GM19023 (cell line): ENCODE results near the gene MATN4.
"Not testable (repeated sequence)": the region's sequence is repeated elsewhere in the genome, so short reads cannot be mapped to it uniquely, and the experiment has no call there.

Experiments used
- ATAC-seq: cut with Tn5 transposase; IDR thresholded peaks from one replicate; pipeline ENCODE4 v1.9.1; 2021; ENCODE audit warnings: mild to moderate bottlenecking, moderate library complexity; ENCODE audit not compliant: unreplicated experiment

Gene MATN4

DNA sequence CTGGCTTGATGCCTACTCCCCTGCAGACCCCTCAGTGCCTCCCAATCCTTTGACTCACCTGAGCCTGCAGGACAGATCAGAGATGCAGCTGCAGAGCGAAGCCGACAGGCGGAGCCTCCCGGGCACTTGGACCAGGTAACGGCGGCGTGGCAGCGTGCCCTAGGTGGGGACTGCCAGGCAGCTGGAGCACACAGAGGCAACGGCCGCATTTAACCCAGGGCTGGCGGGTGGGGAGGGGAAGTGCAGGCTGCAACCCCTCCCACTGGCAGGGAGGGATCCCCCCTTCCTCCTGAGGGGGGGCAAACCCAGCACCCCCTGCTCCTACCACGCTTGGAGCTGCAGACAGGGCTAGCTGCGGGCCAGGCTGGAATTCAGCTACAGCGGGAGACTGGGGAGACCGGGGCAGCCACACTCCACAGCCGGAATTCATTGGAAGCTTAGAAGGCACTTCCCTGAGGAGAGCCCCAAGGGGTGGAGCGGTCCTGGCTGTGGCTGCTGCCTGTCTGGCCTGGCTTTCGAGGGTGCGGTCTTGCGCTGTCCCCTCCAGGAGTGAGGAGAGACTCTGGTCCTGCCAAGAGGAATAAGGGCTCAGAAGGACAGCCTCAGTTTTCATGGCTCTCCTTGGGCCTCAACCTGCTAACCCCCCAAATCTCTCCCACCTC is at the start of gene MATN4:
Gene MATN4 (minus strand): TSS at position 183 of the 662 bp plus-strand sequence. CDS start 2,717 bp downstream, outside the sequence.
- ATAC-seq, result no peak

DNA sequence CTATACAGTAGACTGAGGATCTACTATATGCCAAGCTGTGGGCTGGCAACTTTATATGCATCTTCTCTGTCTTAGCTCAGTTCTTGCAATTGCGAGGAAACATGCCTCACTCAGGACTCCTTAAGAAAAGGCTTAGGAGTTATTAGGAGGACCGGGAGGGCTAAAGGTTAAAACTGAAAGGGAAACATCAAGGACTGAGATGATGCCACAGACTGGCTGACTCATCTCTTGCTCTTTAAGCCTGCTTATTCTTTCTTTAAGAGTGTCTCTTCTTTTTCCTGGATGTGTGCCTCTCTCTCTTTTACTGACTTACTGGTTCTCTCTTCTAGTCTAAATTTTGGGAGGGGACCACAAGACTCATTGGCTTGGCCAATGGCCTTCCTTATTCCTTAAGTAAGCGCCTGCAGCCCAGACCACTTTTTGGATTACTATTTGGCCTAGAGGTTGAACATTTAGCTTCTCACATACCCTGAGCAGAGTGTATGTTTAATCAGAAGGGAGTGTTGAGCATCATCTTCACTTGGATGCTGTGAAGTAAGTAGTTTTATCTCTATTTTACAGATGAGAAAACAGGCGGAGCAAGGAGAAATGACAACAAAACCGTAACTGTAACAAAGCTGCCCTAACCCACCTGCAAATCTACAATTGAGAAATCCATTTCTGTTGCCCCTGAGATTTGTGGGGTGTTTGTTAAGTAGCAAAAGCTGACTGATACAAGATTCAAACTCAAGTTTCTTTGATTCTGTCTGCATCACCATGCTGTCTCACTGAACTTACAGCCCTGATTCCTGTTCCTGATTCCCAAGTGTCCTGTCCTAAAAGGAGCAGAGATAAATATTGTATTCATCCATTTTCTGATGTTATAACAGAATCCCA is 47.3 kb upstream of the MATN4 start:
- no peak for ATAC-seq

GRCh38 chr20:45354423-45355208 is 46.5 kb upstream of the MATN4 start:
- no peak for ATAC-seq

- no peak for ATAC-seq
Observed at GRCh38 chr20:45353746-45354145, 45.6 kb upstream of the MATN4 start.

GRCh38 chr20:45352729-45353128 is 44.6 kb upstream of the MATN4 start:
- no peak for ATAC-seq

DNA sequence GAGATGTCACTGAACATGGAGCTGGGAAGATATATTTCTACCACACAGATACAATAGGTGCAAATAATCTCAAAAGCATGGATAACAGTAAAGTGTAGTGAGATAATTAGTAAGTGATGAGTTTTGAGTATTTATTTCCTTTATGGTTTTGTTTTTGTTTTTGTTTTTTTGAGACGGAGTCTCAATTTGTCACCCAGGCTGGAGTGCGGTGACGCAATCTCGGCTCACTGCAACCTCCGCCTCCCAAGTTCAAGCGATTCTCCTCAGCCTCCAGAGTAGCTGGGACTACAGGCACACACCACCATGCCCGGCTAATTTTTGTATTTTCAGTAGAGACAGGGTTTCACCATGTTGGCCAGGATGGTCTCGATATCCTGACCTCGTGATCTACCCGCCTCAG is 42.7 kb upstream of the MATN4 start:
- ATAC-seq, result not testable (repeated sequence)

DNA sequence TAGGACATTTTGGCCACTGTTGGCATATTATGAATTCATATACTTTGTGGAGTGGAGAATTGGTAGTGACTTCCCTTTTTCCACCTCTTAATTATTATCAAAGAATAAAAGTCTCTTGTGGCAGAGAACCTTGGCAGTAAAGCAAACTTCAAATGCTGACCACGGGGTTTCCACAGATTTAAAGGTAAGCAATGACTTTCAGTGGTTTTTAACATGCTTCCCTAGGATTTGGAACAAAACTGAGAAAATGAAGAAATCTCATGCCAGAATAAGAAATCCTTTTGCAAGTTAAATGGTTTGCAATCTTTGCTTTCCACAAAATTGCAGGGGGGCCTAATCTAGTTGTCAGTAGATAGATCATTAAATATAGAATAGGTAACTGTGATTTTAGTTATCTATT is 42.1 kb upstream of the MATN4 start:
- no peak for ATAC-seq

GRCh38 chr20:45347936-45348778 is 40.1 kb upstream of the MATN4 start, which contains the start of gene SDC4:
Gene SDC4, minus strand, starts transcription at chr20:45348424. Its CDS starts 40 bp downstream, at chr20:45348384.
- ATAC-seq, result no peak

- no peak for ATAC-seq
Observed at GRCh38 chr20:45347297-45347935, 39.3 kb upstream of the MATN4 start.

DNA sequence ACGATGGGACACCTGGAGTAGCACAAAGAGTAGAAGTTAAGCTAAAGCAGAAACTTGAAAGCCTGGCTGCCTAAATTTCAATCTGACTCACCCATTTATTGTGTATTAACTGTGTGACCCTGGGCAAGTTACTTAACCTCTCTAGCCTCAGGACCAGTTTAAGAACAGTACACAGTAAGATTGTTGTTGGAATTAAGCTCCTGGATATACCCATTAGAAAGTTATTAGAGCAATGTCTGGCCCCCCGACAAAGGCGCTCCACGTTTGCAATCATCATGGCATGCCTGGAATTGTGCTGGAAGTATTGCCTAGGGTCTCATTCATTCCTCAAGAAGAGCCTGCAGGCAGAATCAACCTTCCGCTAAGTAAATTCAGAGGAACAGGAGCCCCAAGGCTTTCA is 38.8 kb upstream of the MATN4 start:
- ATAC-seq, result no peak

- no peak for ATAC-seq
Observed at GRCh38 chr20:45346291-45346718, 38.2 kb upstream of the MATN4 start.

DNA sequence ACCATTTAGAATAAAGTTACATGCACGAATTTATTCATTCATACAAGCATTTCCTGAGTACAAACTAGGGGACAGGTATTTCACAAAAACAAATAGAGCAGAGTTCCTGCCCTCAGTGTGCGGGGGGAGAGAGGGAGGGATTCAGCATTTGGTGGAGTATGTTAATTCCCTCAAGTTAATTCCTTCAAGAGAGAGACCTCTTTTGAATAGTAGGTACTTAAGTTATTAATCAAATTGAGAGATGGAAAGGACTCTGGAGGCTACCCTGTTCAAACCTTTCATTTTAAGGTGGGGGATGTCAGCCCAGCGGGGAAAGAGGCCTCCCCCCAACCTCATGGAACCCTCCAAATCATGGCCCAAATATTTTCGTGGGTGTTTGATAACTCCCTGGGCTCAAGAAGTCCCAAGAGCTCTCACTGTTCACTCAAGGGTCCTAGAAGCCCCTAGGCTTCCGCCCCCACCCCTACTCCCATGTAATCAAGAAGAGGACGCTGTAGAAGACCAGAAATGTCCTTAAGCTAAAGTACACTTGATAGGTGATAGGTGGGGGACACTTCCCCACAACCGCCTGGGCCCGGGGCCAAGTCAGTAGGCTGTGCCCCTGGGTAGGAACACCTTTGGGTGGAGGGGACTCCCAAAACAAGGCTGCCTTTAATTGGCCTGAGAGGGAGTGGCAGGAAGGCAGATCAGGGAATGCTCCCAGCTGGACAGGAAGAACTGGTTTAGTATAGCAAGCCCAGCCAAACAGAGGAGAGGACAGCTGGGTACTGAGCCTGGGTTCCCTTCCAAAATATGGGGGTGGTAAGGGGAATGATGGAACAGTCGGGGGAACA is 37.2 kb upstream of the MATN4 start:
- ATAC-seq, result no peak

- ATAC-seq, result no peak
Observed at GRCh38 chr20:45344168-45344860, 36.2 kb upstream of the MATN4 start.

DNA sequence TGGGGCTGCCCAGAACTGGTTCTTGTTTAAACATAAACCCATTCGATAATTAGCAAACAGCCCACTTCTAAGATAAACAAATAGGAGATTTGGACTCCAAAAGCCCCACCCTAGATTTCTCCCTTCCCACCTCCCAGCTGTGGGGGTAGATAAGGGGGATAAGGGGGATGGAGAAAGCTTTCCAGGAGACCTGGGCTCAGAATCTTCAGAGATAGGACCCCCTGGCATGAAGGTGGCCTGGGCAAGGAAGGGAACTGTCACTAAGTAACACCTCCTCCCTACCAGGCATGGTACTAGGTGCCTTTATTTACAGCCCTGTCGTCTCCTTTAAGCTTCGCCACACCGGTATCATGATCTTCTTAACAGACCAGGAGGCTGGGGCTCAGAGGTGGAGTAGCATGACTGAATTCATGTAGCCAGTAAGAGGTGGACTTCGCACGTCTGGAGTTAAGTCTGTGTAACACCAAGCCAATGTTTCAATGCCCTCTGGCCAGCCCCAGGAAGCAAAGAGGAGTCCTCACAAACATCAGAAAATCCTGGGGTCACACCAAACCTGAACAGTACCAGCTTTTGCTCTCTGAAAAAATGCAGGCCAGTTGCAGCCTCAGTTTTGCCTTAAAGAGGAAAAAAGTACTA is 35.6 kb upstream of the MATN4 start:
- ATAC-seq, result no peak

DNA sequence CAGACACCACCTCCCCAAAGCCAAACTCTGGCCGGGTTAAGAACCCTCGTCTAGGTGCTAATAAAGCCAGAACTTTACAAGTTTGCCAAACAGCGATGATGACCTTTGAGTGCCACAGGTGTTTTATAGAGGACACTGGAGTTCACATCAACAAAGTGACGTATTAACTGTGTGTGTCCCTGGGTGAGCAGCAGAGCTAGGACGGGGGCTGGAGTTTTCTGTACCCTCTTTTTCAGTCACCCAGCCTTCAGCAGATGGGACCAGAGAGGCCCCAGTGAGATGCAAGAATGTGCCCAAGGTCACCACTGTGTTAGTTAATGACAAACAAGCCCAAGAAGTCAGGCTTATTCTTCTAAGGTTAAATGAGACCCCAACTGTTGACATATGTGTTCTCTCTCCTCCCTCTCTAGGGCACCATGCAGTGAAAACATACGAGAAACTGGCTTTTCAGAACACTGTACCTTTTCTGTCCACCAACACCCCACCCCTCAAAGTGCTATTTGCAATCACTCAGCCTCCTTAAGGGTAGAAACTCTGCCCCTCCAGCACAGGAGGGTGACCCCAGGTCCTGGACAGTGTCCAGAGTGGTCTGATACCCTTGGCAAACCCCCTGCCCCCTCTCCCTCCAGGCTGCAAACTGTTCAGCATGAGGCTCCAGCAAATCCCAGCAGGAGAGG is 34.9 kb upstream of the MATN4 start:
- ATAC-seq, result no peak

- ATAC-seq, result no peak
Observed at GRCh38 chr20:45341939-45342854, 34.1 kb upstream of the MATN4 start.
